Duodenal mucosa (tissue), 2 donors: ENCODE results near the gene ALOX5.

ENCODE experiments used
- H3K27ac ChIP-seq: one replicate; pipeline ENCODE4 v1.7.0; 2013; ENCODE audit warnings: low read depth, low read length
- H3K27me3 ChIP-seq, 2 donors: one replicate each; pipeline ENCODE4 v1.7.0; 2013; ENCODE audit warnings: low read length in 2 of 2, control low read depth in 1 of 2; ENCODE audit not compliant: insufficient read depth in 2 of 2, control insufficient read depth in 1 of 2
- H3K36me3 ChIP-seq, 2 donors: one replicate each; pipeline ENCODE4 v1.7.0; 2013; ENCODE audit warnings: low read length in 2 of 2, control low read depth in 1 of 2; ENCODE audit not compliant: insufficient read depth in 2 of 2, control insufficient read depth in 1 of 2
- H3K4me1 ChIP-seq, 2 donors: one replicate each; pipeline ENCODE4 v1.7.0; 2013; ENCODE audit warnings: low read length in 2 of 2, control low read depth in 1 of 2; ENCODE audit not compliant: insufficient read depth in 2 of 2, control insufficient read depth in 1 of 2
- H3K4me3 ChIP-seq, 2 donors: one replicate each; pipeline ENCODE4 v1.7.0; 2013; ENCODE audit warnings: low read length in 2 of 2, low read depth in 1 of 2
- H3K9ac ChIP-seq, 2 donors: one replicate each; pipeline ENCODE4 v1.7.0; 2013; ENCODE audit warnings: low read length in 2 of 2, low read depth in 1 of 2
- H3K9me3 ChIP-seq, 2 donors: one replicate each; pipeline ENCODE4 v1.7.0; 2013; ENCODE audit warnings: low read length in 2 of 2, control low read depth in 1 of 2; ENCODE audit not compliant: control insufficient read depth in 1 of 2

The ALOX5 gene

GRCh38 chr10:45453639-45454255 lies 79.7 kb downstream of the ALOX5 start:
- no peaks in the 10 kb centered on the region for H3K4me1 ChIP-seq
- peaks cover 13 to 24% of the 10 kb centered on the region in 2 donors for H3K36me3 ChIP-seq
- no peak overlapping the region for H3K27ac ChIP-seq
- no peaks in the 10 kb centered on the region for H3K9me3 ChIP-seq
- no peak overlapping the region for H3K9ac ChIP-seq
- H3K4me3 ChIP-seq = no peak overlapping the region
- no peaks in the 10 kb centered on the region for H3K27me3 ChIP-seq

DNA sequence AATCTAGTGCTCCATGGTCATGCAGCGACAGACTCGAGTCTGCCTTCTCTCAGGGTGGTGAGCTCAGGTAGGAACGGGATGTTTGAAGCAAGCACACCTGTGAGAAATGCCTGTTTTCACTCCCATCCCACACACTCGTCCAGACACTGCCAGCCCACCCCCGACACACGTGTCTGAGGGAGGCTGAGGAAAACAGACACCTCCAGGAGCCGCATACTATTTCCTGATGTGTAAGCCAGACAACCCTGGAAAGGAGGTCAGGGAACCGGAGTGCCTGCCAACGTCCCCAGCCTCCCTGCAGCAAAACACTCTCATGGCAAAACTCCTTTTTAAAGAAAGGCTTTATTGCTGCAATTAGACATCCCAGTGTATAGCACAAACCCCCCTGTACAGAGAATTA lies 80.2 kb downstream of the ALOX5 start:
- no peak overlapping the region for H3K27ac ChIP-seq
- H3K9ac ChIP-seq = no peak overlapping the region
- peaks cover 13 to 29% of the 10 kb centered on the region in 2 donors for H3K36me3 ChIP-seq

DNA sequence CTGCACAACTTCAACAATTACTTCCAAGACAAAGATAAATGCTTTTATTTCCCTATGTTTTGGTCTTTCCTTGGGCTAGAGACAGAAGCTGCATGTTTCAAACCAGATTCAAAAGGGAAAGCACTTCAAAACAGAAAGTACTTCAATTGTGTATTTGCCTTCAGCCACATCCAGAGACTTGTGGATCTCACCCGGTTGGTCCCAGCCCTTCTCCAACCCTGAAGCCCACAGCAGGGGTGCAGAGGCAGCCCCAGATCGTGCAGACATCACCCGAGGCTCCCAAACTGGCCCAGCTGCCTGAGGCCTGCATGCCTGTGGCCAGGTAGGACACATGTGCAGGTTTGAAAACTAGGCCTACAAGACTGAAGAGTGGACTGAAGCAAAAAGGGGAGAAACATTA lies 80.8 kb downstream of the ALOX5 start:
- Histone ChIP-seq H3K36me3 (peaks cover 13 to 33% of the 10 kb centered on the region in 2 donors), H3K27me3 (no peaks in the 10 kb centered on the region), H3K9ac (no peak overlapping the region), H3K4me3 (no peak overlapping the region), H3K4me1 (no peaks in the 10 kb centered on the region), H3K9me3 (no peaks in the 10 kb centered on the region), H3K27ac (no peak overlapping the region)

More for the DNA sequence above, 80.2 kb downstream of the ALOX5 start:
- Histone ChIP-seq H3K4me1 (no peaks in the 10 kb centered on the region), H3K4me3 (no peak overlapping the region), H3K9me3 (no peaks in the 10 kb centered on the region), H3K27me3 (no peaks in the 10 kb centered on the region)

GRCh38 chr10:45456233-45456632 lies 82.2 kb downstream of the ALOX5 start:
- Histone ChIP-seq H3K4me1 (peaks cover 0 to 2% of the 10 kb centered on the region in 2 donors), H3K9ac (no peak overlapping the region), H3K4me3 (no peak overlapping the region), H3K27me3 (no peaks in the 10 kb centered on the region), H3K27ac (no peak overlapping the region), H3K9me3 (no peaks in the 10 kb centered on the region), H3K36me3 (peaks cover 16 to 41% of the 10 kb centered on the region in 2 donors)

- Histone ChIP-seq H3K36me3 (peaks cover 17 to 42% of the 10 kb centered on the region in 2 donors), H3K9me3 (no peaks in the 10 kb centered on the region), H3K4me1 (peaks cover 0 to 7% of the 10 kb centered on the region in 2 donors), H3K4me3 (no peak overlapping the region), H3K27ac (no peak overlapping the region), H3K9ac (no peak overlapping the region), H3K27me3 (no peaks in the 10 kb centered on the region)
These were observed 82.8 kb downstream of the ALOX5 start for GRCh38 chr10:45456822-45457221.

DNA sequence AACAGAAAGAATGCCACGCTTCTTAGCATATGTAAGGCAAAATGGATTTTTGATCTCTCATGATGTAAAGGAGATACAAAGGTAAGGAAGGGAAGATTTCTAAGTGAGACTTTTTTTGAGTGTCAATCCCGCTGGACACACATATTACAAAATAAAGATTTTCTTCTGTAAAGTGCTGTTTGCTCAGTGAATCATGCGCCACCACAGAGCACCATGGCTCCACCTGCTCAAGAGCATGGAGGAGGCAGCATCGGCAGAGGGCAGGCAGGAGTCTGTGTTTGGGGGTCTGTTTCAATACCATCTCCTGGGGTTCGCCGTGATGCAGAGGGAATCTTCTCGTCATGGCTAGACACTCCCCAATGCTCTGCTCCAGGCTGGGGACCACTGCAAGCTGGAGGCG lies 83.5 kb downstream of the ALOX5 start:
- Histone ChIP-seq H3K9ac (no peak overlapping the region), H3K36me3 (peaks cover 17 to 42% of the 10 kb centered on the region in 2 donors), H3K27ac (no peak overlapping the region), H3K27me3 (no peaks in the 10 kb centered on the region), H3K4me1 (peaks cover 0 to 8% of the 10 kb centered on the region in 2 donors), H3K9me3 (no peaks in the 10 kb centered on the region), H3K4me3 (no peak overlapping the region)

DNA sequence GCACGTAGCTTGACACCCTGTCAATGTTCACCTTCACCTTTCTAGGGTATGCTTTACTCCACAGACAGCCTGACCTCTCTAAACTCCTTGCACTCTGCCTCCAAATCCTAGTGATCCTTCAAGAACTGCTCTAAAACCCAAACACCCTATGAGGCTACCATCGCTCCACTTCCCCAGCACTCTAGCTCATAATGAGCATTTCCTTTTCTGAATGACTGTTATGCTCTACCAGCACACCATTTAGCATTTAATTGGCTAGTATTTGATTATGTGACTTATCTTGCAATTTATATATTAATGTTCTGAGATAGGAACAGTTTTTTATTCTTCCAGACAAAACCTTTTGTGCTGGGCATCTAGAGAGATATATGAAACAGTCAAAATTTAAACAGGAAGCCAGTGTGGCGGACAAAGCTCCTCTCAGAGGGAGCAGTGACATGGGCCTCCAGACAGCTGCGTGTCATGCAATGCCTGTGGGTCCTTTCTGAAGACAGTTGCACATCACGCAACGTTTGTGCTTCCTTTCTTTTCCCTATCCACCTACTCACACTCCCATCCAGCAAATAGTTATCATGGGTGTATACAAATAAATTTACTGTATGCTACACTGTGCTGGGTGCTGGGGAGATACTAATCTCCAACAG lies 86.3 kb downstream of the ALOX5 start:
- Histone ChIP-seq H3K27ac (no peak overlapping the region), H3K36me3 (peaks cover 17 to 44% of the 10 kb centered on the region in 2 donors), H3K9ac (no peak overlapping the region), H3K27me3 (no peaks in the 10 kb centered on the region), H3K4me1 (peaks cover 0 to 8% of the 10 kb centered on the region in 2 donors), H3K9me3 (no peaks in the 10 kb centered on the region), H3K4me3 (no peak overlapping the region)

- Histone ChIP-seq H3K27ac (no peak overlapping the region), H3K36me3 (peaks cover 17 to 39% of the 10 kb centered on the region in 2 donors), H3K27me3 (no peaks in the 10 kb centered on the region), H3K4me3 (no peak overlapping the region), H3K9me3 (no peaks in the 10 kb centered on the region), H3K4me1 (peaks cover 0 to 8% of the 10 kb centered on the region in 2 donors), H3K9ac (no peak overlapping the region)
These were observed 87.0 kb downstream of the ALOX5 start for GRCh38 chr10:45461034-45461433.

DNA sequence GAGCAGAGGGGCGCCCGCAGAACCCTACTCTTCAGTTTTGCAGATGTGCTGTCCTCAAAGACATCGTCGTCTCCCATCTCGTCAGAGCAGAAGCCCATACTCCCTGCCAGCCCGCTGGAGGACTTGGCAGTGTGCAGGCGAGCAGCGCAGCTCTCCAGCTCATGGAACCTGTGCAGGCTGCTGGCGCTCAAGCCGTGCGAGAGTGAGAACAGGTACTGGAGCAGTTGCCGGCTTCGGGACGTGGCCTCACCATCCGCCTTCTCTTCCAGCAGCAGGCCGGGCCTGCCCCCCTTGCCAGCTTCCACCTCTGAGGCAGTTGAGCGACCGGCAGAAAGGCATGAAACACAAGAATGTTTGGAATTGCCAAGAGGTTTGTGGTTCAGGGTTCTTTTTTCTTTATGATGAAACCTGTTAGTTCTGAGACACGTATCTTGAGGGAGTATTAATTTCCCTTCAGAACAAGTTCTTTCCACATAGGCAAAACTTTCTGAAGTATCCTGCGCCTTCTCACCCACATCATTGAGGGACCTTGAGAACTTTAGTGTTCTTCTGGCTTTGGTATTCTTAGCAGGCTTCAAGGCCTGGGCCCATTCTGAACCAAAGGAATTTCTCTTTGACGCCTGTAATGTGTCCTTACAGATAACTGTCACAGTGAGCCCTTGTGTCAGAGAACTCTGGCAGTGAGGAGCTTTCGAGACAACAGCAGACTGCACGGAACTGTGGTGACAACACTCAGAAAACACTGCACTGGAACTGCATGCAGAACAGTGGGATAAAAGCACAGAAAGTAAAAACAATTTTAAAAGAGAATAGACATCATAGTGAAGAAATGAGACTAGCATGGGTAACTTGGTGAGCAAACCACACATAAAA lies 89.5 kb downstream of the ALOX5 start:
- H3K27ac ChIP-seq = no peak overlapping the region
- peaks cover 0 to 8% of the 10 kb centered on the region in 2 donors for H3K4me1 ChIP-seq
- no peak overlapping the region for H3K4me3 ChIP-seq
- no peaks in the 10 kb centered on the region for H3K9me3 ChIP-seq
- peaks cover 4 to 23% of the 10 kb centered on the region in 2 donors for H3K36me3 ChIP-seq
- no peaks in the 10 kb centered on the region for H3K27me3 ChIP-seq
- no peak overlapping the region for H3K9ac ChIP-seq
